ENCODE measurements around the gene SHE.
"Not testable (repeated sequence)": the region's sequence is repeated elsewhere in the genome, so short reads cannot be mapped to it uniquely, and the experiment has no call there.

Gene SHE

GRCh38 chr1:154502066-154502743 lies at the start of gene SHE, which contains the start of gene TDRD10:
Gene SHE, minus strand, starts transcription at chr1:154502412. Its CDS starts 386 bp downstream, at chr1:154502026.
Gene TDRD10, plus strand, starts transcription at chr1:154502219. Its CDS starts 4,685 bp downstream, at chr1:154506904.
- no peak for DNase-seq (ENCODE audit: low spot score)

DNA sequence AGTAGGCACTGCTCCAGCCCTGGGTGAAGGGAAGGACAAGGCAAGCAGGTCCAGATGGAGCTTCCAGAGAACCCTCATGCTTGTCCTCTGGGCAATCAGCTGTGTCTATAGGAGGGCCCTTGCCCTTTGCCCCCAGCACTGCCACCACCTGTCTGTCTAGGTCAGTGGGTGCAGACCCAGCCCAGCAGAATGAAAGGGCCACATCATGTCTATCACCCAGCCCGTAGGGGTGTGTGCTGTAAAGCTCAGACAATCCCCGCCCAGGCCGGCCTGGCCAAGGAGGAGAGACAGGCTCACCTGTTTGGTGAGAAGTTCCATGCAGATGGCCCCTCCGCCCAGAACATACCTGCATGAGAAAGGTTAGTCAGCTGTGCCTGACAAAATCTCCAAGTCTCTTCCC lies 49.3 kb upstream of the SHE start:
- DNase-seq (ENCODE audit: low spot score) = no peak

DNA sequence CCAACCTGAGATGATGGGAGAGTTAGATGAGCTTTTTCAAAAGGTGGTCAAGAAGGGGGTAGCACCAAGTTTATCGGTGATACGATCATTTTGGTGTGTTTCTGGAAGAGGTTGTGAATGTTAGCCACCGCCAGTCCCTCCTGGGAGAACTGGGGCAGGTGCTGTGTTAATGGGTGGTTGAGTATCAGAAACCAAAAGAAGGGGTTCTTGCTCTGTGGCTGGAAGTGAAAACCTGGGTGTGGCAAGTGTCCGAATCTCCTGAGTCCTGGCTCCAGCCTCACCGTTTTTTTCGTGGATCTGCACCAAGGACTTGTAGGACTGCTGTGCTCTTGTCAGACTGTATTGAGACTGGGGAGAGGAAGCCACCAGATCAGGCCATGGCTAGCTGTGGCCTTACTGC lies 48.4 kb upstream of the SHE start:
- DNase-seq (ENCODE audit: low spot score) = no peak

GRCh38 chr1:154550070-154550469 lies 47.9 kb upstream of the SHE start:
- DNase-seq (ENCODE audit: low spot score) = no peak

GRCh38 chr1:154549202-154549770 lies 47.1 kb upstream of the SHE start:
- DNase-seq (ENCODE audit: low spot score) = no peak

- no peak for DNase-seq (ENCODE audit: low spot score)
These were observed 45.8 kb upstream of the SHE start for GRCh38 chr1:154548028-154548427.

DNA sequence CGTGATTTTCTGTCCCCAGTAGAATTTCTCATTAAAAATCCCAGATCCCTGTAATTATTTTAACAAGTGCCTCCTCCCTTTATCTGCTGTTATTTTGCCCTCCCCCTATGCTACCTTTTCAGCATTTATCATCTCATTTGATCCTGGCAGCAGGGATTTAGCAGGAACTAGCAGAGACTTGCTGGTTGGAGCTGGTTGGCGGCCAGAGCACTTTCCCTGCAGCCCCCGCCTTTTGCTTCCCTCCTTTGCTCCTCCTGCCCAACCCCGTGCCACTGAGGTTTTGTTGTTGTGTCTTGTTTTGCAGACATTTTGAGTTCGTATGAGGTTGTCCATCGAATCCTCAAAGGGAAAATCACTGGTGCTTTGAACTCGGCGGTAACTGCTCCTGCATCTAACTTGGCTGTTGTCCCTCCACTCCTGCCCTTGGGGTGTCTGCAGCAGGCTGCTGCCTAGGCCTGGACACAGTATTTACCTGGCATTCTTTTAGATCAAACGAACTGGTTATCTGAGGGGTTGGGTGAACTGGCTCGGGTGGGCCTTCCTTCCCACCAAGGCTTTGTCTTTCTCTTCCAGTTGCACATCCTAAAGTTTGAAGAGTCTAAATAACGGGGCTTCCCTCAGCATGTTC lies 45.0 kb upstream of the SHE start:
- DNase-seq (ENCODE audit: low spot score) = no peak

DNA sequence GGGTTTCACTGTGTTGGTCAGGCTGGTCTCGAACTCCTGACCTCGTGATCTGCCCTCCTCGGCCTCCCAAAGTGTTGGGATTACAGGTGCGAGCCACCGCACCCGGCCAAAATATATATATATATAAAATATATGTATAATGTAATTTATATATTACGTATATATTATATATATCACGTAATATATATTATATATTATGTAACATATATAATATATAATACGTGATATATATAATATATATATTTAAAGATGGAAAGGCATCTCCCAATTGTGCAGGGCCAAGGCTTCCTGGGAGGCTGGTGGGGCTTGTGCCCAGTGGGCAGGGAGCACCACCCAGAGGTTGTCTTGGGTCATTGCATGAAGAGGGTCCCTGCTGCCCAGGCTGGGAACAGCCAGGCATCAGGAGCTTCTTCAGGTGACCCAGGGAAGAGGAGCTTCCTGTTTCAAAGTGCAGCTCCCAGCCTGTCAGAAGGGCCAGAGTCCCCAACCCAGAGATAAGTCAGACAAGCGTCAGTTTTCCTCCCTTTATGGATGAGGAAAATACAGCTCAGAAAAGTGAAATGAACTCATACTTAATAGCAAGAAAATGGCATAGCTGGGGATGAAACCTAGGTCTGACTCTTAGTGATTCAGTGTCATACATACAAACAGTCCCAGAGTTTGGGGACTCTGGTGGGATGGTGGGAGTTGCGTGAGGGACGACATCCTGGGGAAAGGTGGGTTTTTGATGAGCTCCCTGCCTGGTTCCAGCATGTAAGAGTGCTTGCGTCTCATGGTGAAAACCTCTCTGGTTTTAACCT lies 44.3 kb upstream of the SHE start:
- DNase-seq (ENCODE audit: low spot score) = peak; percentile 30

DNA sequence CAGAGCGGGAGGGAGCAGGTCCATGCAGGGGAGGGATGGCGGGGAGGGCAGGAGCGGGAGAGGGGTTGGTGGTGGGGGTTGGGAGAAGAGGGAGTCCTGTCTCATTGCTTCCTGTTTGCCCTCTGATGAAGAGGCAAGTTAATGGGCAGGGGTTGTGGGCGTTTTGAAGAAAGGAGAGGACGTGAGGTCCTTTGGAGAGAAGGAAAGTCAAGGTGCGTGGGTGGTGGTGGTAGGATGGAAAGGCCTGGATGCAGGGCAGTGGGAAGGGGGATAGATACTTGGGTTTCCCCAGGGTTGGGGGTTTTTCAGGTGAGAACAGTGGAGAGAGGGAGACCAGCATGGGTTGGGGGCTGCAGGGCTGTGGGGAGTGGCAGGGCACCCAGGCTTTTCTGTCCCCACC lies 39.0 kb upstream of the SHE start:
- no peak for DNase-seq (ENCODE audit: low spot score)

DNA sequence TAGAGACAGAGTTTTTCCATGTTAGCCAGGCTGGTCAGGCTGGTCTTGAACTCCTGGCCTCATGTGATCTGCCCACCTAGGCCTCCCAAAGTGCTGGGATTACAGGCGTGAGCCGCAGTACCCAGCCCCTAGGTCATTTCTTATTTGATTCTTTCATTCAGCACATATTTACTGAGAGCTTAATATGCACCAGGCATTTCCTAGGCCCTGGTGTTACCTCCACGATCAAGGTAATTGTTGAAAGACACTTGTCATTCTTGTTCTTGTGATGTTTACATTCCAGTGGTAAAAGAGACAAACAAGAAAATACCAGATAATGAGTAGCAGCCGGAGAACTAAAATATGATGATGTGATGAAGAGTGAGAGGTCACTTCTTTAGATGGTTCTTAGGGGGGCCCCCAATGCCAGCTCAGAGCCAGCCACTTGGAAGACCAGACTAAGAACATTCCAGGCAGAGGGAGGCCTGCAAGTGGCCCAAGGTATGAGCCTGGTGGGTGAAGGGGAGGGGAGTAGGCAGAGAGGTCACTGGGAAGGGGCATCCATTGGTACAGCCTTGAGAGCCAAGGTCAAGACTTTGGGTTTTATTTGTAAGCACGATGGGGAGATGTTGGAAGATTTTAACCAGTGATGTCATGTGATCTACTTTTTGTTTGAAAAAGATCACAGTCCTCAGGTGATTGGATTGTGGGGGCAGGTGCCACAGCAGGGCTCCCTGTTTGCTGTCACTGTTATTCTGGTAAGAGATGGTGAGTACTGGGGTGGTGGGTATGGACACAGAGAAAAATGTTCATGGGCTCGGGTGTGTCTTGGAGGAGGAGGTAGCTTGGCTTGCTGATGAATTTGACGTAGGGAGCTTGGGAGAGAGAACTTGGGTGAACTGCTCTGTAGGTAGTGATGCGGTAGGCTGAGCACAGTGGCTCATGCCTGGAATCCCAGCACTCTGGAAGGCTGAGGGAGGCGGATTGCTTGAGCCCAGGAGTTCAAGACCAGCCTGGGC lies 37.6 kb upstream of the SHE start:
- no peak for DNase-seq (ENCODE audit: low spot score)

DNA sequence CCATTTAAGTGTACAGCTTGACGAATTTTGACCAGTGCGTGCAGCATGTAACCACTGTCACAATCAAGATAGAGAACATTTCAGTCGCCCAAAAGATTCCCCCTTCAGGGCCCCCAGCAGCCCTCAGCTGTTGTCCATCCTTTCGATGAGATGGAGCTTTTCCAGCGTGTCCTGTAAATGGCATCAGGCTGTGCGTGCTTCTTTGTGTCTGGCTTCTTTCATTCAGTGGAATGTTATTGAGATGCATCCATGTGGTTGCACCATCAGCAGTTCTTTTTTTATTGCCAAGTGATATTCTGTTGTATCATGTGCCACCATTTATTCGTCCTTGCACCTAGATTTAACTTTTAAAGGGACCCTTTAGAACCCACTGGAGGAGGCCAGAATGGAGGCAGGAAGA lies 34.4 kb upstream of the SHE start:
- no peak for DNase-seq (ENCODE audit: low spot score)

GRCh38 chr1:154533952-154534844 lies 32.0 kb upstream of the SHE start:
- no peak for DNase-seq (ENCODE audit: low spot score)

GRCh38 chr1:154531950-154532349 lies 29.7 kb upstream of the SHE start:
- DNase-seq (ENCODE audit: low spot score) = not testable (repeated sequence)

DNA sequence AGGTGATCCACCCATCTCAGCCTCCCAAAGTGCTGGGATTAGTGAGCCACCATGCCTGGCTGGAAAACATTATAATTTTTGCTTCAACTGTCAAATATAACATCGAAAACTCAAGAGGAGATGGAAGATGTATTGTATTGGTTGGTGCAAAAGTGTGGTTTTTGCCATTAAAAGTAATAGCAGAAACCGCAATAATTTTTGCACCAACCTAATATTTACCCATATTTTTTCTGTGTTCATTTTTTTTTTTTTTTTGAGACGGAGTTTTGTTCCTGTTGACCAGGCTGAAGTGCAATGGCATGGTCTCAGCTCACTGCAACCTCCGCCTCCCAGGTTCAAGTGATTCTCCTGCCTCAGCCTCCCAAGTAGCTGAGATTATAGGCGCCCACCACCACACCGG lies 27.1 kb upstream of the SHE start:
- DNase-seq (ENCODE audit: low spot score) = no peak

- DNase-seq (ENCODE audit: low spot score) = no peak
These were observed 25.0 kb upstream of the SHE start for GRCh38 chr1:154527192-154527591.

- DNase-seq (ENCODE audit: low spot score) = no peak
These were observed 22.7 kb upstream of the SHE start for GRCh38 chr1:154524881-154525280.

GRCh38 chr1:154521695-154522094 lies 19.5 kb upstream of the SHE start:
- no peak for DNase-seq (ENCODE audit: low spot score)

DNA sequence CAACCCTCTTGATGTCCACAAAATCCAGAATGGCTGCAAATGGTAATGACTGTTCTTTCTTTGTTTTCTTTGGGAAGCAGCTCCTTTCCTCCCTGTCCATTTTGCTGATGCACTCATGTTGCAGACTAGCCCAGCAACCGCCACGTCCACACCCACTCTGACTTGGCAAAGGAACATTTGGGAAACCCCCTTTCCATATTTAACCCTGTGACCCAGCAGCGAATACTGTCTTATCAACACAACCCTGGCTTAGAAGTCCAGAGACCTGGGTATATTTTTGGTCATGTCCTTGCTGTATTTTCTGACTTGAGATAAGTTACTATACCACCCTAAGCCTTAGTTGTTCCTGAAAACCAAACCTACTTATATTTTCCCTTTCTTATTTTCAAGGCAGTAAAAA lies 18.1 kb upstream of the SHE start:
- no peak for DNase-seq (ENCODE audit: low spot score)

DNA sequence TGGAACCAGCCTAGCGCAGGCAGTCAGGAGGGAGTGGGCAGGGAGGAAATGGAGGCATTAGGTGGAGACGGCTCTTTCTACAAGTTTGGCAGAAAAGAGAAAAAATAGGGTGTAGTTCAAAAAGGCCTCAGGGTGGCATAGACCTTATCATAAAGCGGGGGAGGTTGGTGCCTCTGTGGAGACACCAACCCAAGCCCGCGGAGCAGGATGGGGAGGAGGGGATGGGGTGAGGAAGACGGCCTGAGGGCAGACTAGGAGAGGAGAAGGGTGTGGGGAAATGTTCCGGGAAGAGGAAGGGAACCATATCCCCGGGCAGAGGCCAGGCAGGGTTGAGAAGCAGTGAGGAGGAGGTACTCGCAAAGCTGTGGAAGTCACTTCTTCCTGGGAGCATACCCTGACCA lies 17.4 kb upstream of the SHE start:
- no peak for DNase-seq (ENCODE audit: low spot score)

DNA sequence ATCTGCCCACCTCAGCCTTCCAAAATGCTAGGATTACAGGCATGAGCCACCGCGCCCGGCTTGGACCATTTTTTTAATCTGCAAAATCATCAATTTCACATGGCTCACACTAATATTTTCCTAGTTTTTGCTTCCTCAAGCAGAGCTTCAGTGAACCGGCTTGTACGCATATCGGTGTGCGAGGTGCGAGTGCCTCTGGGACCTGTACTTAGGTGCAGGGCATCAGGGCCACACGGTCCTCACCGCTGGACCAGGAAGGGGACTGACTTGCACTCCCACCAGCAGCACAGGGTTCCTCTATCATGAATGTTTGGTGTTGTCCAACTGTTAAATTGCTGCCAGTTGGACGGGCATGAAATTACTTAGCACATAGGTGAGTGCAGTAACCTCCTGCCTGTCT lies 15.4 kb upstream of the SHE start:
- DNase-seq (ENCODE audit: low spot score) = no peak

Data from globus pallidus (tissue), 1 donor.